OCI-LY1 (cell line): ENCODE measurements around the gene EMP3.

Experiments
- CTCF ChIP-seq: fragments of 200-600 bp; sonication (generic), shearing (Covaris generic); IDR thresholded peaks from 2 replicates; pipeline ENCODE4 v1.5.1; 2017; ENCODE audit warnings: mild to moderate bottlenecking, antibody characterized with exemption, low read length, moderate library complexity, mixed read lengths
- EZH2 ChIP-seq: fragments of 200-600 bp; sonication (generic), shearing (Covaris generic); IDR thresholded peaks from 2 replicates; pipeline ENCODE4 v1.8.0; 2017; ENCODE audit warnings: borderline replicate concordance, mixed run types, mild to moderate bottlenecking, antibody characterized with exemption, low read length, moderate library complexity, mixed read lengths

GRCh38 chr19:48348045-48348444 lies 22.7 kb downstream of the EMP3 start:
- no peak for TF ChIP-seq CTCF
- no peak for TF ChIP-seq EZH2
